ENCODE measurements around the gene ARHGEF10L. TPM values are rescaled to one million over a fixed set of nuclear protein-coding genes. Genes with fewer than 3 reads are reported as not detected.

ARHGEF10L gene
- total RNA-seq, 1 donor from 2014 or later = 20.3 TPM

GRCh38 chr1:17700945-17701810 is 161.7 kb downstream of the ARHGEF10L start:
- TF ChIP-seq CTCF (IDR thresholded peaks at IDR 0.05) = no peak
- TF ChIP-seq EZH2 (IDR thresholded peaks at IDR 0.05) = no peak
- TF ChIP-seq EZH2phosphoT487 (IDR thresholded peaks at IDR 0.05) = no peak
- H3K27ac ChIP-seq = no peak overlapping the region
- H3K27me3 Mint-ChIP-seq (ENCODE audit: insufficient read depth, low read depth) = peaks cover 4% of the 10 kb centered on the region
- peak overlapping the region; percentile 64 for H3K27ac Mint-ChIP-seq
- peaks cover 8% of the 10 kb centered on the region for H3F3A ChIP-seq (ENCODE audit: low read depth)
- H3K4me1 Mint-ChIP-seq = peaks cover 38% of the 10 kb centered on the region
- no peak for DNase-seq (ENCODE audit: low spot score)
- H4K20me1 ChIP-seq (ENCODE audit: low read depth) = peaks cover 3% of the 10 kb centered on the region
- H3K79me2 ChIP-seq (ENCODE audit: low read depth) = no peaks in the 10 kb centered on the region
- no peaks in the 10 kb centered on the region for H3K36me3 Mint-ChIP-seq
- no peak overlapping the region for H3K4me2 ChIP-seq
- no peaks in the 10 kb centered on the region for H3K36me3 ChIP-seq
- H3K9me3 ChIP-seq (ENCODE audit: low read depth) = no peaks in the 10 kb centered on the region
- peaks cover 23% of the 10 kb centered on the region for H3K4me1 ChIP-seq
- H3K9ac ChIP-seq = no peak overlapping the region
- H3K4me3 ChIP-seq = no peak overlapping the region
- no peak overlapping the region for H3K4me3 Mint-ChIP-seq
- no peak overlapping the region for H2AFZ ChIP-seq (replicated peaks)
- H3K9me3 Mint-ChIP-seq = no peaks in the 10 kb centered on the region
- H3K27me3 ChIP-seq = no peaks in the 10 kb centered on the region

GRCh38 chr1:17704176-17704575 is 164.7 kb downstream of the ARHGEF10L start:
- H3K9me3 ChIP-seq (ENCODE audit: low read depth) = no peaks in the 10 kb centered on the region
- no peak overlapping the region for H2AFZ ChIP-seq (replicated peaks)
- Mint-ChIP-seq H3K27ac (no peak overlapping the region), H3K27me3 (ENCODE audit: insufficient read depth, low read depth) (peaks cover 6% of the 10 kb centered on the region), H3K4me1 (peaks cover 44% of the 10 kb centered on the region), H3K36me3 (no peaks in the 10 kb centered on the region), H3K9me3 (peaks cover 1% of the 10 kb centered on the region), H3K4me3 (no peak overlapping the region)
- no peaks in the 10 kb centered on the region for H3K36me3 ChIP-seq
- H4K20me1 ChIP-seq (ENCODE audit: low read depth) = peaks cover 3% of the 10 kb centered on the region
- TF ChIP-seq EZH2 (IDR thresholded peaks at IDR 0.05) (no peak), CTCF (IDR thresholded peaks at IDR 0.05) (no peak), EZH2phosphoT487 (IDR thresholded peaks at IDR 0.05) (no peak)
- H3K79me2 ChIP-seq (ENCODE audit: low read depth) = no peaks in the 10 kb centered on the region
- no peak overlapping the region for H3K27ac ChIP-seq
- no peak for DNase-seq (ENCODE audit: low spot score)
- H3K4me1 ChIP-seq = peaks cover 27% of the 10 kb centered on the region
- H3K4me2 ChIP-seq = no peak overlapping the region
- no peak overlapping the region for H3K4me3 ChIP-seq
- H3K27me3 ChIP-seq = no peaks in the 10 kb centered on the region
- H3F3A ChIP-seq (ENCODE audit: low read depth) = peaks cover 8% of the 10 kb centered on the region
- no peak overlapping the region for H3K9ac ChIP-seq

GRCh38 chr1:17706445-17706844 is 166.9 kb downstream of the ARHGEF10L start:
- Mint-ChIP-seq H3K4me3 (no peak overlapping the region), H3K27me3 (ENCODE audit: insufficient read depth, low read depth) (peaks cover 5% of the 10 kb centered on the region), H3K9me3 (peaks cover 16% of the 10 kb centered on the region), H3K36me3 (no peaks in the 10 kb centered on the region), H3K27ac (no peak overlapping the region), H3K4me1 (peaks cover 29% of the 10 kb centered on the region)
- Histone ChIP-seq H3F3A (ENCODE audit: low read depth) (peaks cover 2% of the 10 kb centered on the region), H3K27ac (no peak overlapping the region), H4K20me1 (ENCODE audit: low read depth) (peaks cover 3% of the 10 kb centered on the region), H3K4me1 (peaks cover 17% of the 10 kb centered on the region), H3K9me3 (ENCODE audit: low read depth) (no peaks in the 10 kb centered on the region), H3K9ac (no peak overlapping the region), H3K27me3 (no peaks in the 10 kb centered on the region), H2AFZ (replicated peaks) (no peak overlapping the region), H3K4me2 (no peak overlapping the region), H3K36me3 (no peaks in the 10 kb centered on the region), H3K4me3 (no peak overlapping the region), H3K79me2 (ENCODE audit: low read depth) (no peaks in the 10 kb centered on the region)
- TF ChIP-seq EZH2phosphoT487 (IDR thresholded peaks at IDR 0.05) (no peak), CTCF (IDR thresholded peaks at IDR 0.05) (no peak), EZH2 (IDR thresholded peaks at IDR 0.05) (no peak)
- DNase-seq (ENCODE audit: low spot score) = peak; percentile 32

All from neural progenitor cell (in vitro differentiated cells).